HG03025 (cell line): ENCODE results near the gene ZFP36L1.

Source experiments
- ATAC-seq: cut with Tn5 transposase; IDR thresholded peaks from one replicate; pipeline ENCODE4 v1.9.1; 2021; ENCODE audit warnings: mild to moderate bottlenecking, moderate library complexity; ENCODE audit not compliant: unreplicated experiment, low FRiP score

Gene ZFP36L1

GRCh38 chr14:68797121-68797670 is 4.3 kb upstream of the ZFP36L1 start:
- no peak for ATAC-seq

GRCh38 chr14:68796418-68797101 is 3.7 kb upstream of the ZFP36L1 start:
- ATAC-seq, result no peak

GRCh38 chr14:68795597-68796417 is 2.9 kb upstream of the ZFP36L1 start:
- peak; percentile 38 for ATAC-seq

DNA sequence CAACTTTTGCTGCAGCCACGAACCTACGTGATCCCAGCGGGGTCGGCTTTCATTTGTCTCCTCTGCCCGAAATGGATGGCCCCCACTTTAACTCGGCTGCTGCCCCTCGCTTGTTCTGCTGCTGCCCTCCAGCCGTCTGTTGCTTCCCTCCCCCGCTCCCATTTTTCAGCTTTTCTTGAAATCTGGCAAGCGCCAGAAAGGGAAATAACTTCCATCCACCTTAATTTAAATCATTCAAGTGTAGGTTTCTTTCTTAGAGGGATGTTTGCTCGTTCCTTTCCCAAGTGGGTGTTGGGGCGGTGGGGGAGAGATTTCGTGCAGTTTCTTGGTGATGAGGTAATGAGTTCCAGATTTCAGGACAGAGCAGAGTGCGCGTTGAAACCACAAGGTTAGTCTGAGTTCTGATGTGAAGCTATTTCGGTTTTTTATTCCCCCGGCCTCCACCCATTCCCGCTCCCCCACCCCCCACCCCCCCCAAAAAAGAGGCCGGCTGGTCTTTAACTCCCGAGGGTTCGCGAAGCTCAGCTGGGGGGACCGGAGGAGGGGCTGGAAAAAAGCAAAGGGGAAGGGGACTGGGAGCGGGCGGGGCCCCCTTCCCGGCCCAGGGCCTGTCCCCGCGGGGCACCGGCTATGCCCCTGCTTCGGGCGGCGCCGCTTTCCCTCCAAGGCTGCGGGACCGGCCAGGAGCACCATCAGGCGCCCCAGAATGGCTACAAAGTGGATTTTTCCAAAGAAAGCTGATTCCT is 2.2 kb upstream of the ZFP36L1 start:
- ATAC-seq, result no peak

- no peak for ATAC-seq
Measured at GRCh38 chr14:68794130-68794850, 1.4 kb upstream of the ZFP36L1 start.

- no peak for ATAC-seq
Measured at GRCh38 chr14:68793734-68794129, 865 bp upstream of the ZFP36L1 start.

GRCh38 chr14:68792678-68792978 is 239 bp downstream of the ZFP36L1 start:
- ATAC-seq, result no peak

GRCh38 chr14:68791902-68792677 is 777 bp downstream of the ZFP36L1 start:
- ATAC-seq, result no peak

- no peak for ATAC-seq
Measured at GRCh38 chr14:68791078-68791901, 1.6 kb downstream of the ZFP36L1 start.

- ATAC-seq, result no peak
Measured at GRCh38 chr14:68790644-68791077, 2.2 kb downstream of the ZFP36L1 start.

- ATAC-seq, result no peak
Measured at GRCh38 chr14:68789821-68790643, 2.8 kb downstream of the ZFP36L1 start.

DNA sequence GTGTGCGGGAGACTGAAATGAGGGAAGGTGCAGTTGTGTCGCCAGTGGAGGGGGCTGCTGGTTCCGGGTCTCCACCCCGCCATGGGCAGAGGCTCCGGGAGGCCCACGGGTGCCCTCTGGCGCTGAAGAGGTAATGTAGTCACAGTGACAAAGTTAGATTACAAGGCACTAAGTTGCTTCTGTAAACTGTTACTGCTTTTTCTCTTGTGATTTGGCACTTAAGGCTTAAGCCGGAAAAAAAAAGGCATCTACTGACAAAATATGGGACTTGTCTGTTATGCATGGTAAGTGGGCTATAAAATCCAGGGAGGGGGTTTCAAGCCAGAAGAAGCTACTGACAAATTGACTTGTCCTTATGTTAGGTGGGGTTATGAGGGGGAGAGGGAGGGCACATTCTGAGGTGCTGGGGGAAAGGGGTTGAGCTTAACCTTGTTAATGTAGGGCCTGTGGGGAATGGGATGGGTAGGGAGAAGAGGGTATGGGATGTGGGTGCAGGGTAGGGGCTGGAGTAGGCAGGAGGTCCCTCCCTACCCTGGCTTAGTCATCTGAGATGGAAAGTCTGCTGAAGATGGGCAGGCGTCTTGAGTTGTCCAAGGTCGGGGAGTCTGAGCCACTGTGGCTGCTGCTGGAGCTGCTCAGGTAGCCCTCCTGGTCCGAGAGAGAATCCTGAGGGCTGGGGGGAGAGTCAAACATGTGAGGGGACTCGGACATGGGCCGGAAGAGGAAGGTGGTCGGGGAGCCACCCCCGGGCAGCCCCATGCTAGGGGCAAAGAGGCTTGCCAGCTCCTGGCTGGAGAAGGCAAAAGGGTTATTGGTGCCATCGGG is 3.7 kb downstream of the ZFP36L1 start:
- ATAC-seq, result no peak

GRCh38 chr14:68788275-68788995 is 4.4 kb downstream of the ZFP36L1 start:
- no peak for ATAC-seq

DNA sequence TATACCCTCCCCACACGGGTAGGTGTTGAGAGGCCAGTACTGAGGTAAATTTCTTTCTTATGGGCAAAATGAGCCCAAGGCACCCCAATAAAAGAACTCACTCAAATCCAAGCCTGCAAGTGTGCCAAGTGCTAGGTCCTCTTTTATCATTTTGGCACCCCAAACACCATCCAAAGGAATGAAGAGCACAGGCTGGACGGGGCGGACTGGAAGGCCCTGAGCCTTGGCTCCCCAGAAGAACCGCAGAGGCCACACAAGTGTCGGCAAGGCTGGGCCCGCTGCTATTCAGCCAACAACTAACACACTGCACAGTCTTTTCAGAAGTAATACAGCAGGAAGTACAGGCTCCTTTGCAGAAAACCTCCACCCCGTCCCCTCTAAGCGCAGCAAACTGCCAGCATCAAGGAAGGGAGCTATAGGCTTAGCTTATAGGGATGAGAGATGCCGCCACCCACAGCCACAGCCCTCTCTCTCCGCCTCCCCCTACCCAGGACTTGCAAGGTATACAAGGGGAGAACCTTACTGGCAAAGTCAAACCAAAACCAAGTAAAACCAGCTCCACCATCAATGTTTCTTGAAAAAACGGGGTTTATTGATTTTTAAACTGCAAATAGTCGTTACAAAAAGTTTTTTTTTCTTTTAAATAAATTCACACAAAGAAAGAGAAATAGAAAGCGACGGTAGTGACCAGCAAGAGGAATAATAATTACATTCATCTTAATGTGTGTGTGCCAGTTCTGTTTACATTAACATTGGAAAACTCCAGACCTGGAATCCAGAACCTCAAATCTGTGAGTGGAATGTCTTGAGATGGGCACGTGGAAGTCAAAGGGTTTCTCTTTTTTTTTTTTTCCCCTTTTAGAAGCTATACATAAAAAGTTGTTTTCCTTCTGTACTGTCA is 5.5 kb downstream of the ZFP36L1 start:
- no peak for ATAC-seq

- ATAC-seq, result no peak
Measured at GRCh38 chr14:68786491-68787091, 6.3 kb downstream of the ZFP36L1 start.
